UCSD-AML1 (cell line): Measurements from ENCODE around the gene SPTY2D1.

Experiments
- DNase-seq: peaks from one replicate; lab custom pipeline; 2025; ENCODE audit not compliant: unreplicated experiment; lab: John Stamatoyannopoulos, UW

Gene SPTY2D1

DNA sequence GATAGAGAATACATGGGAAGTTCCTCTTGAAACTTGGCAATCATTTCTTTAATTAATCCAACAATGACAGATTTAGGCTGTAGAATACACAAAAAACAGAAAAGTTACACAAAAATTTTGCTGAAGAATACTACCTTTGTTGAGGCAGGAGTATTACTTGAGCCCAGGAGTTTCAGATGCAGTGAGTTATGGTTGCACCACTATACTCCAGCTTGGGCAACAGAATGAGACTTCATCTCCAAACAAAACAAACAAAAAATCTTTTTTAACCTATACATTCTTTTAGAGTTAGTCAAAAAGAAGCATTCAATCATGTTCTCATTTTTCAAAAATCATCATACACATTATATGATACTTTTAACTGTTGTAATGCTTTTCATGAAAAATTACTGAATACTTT lies 67.7 kb downstream of the SPTY2D1 start:
- no peak for DNase-seq

DNA sequence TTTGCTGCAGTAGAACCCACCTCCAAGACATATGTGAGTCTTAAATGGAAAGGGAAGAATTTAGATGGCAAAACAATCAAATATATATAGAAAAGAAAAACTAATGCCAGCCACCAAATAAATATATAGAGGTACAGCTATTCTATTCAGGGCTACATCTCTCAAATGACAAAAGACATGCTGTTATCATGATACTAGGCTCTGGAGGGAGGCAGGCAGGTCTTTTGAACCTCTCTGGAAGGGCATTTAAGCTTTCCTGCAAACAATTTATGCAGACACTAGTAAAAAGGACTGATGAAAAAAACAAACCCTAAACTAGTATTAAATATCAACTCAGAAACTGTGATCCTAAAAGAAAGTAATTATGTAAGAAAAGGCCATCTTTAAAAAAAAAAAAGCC lies 70.0 kb downstream of the SPTY2D1 start:
- no peak for DNase-seq

DNA sequence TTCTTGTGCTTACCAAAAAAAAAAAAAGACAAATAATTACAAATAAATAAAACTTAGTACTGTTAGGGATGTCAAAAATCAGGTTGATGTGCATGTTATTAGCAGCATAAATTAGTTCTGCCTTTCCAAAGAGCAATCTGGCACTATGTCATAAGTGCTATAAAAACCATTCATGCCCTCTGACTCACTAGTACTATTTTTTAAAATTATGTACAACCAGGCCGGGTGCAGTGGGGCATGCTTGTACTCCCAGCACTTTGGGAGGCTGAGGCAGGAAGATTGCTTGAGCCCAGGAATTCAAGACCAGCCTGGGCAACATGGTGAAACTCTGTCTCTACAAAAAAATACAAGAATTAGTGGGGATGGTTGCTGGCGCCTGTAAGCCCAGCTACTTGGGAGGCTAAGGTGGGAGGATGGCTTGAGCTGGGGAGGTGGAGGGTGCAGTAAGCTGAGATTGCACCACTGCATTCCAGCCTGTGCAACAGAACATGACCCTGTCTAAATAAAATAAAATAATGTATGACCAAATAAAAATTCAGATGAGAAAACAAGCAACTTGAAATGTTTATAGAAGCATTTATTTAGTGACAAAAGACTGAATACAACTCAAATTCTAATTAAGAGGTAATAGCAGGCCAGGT lies 70.9 kb downstream of the SPTY2D1 start:
- no peak for DNase-seq
